T-helper 1 cell treated with Interleukin-12 subunit alpha and Interleukin-12 subunit beta and Interleukin-4 antibody, amounts not matched to agents 30 ng/mL and 1 ng/mL, for 36 hours (primary cell): ENCODE measurements around the gene VAV3. TPM values are rescaled to one million over a fixed set of nuclear protein-coding genes. Genes with fewer than 3 reads are reported as not detected.

ENCODE experiments used
- intact Hi-C: fragments of 100-400 bp; cut with micrococcal nuclease; formaldehyde crosslinking; loops from one replicate; pipeline ENCODE4 v1.15.1; 2024
- total RNA-seq: library from RNA; stranded (reverse); gene quantifications from 2 replicates; pipeline ENCODE4 v1.2.3, GENCODE V29; 2022

The VAV3 gene
- total RNA-seq, 1 donor from 2014 or later = 2.0 TPM

- intact Hi-C loops = no loop called here
Measured at GRCh38 chr1:107691540-107691939, 273.4 kb downstream of the VAV3 start.

- intact Hi-C loops = no loop called here
Measured at GRCh38 chr1:107690491-107690890, 274.5 kb downstream of the VAV3 start.

DNA sequence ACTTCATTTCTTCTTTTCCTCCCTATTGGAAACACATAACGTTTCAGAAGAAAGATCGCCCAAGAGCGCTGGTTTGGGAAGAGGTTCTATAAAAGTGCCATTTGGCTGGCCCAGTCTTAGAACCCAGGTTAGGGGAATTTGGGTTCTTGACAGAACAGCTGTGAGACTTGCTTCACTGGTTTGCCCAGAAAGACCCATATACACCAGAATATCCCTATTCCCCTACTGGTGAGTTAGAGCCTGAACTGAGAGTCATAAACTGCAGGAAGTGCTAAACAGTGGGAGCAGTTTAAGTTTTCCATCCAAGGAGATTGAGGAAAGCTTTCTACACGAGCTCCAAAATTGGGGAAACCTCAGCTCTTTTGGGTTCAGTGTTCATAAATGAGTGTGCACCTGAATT is 275.2 kb downstream of the VAV3 start:
- intact Hi-C loops = no loop called here

DNA sequence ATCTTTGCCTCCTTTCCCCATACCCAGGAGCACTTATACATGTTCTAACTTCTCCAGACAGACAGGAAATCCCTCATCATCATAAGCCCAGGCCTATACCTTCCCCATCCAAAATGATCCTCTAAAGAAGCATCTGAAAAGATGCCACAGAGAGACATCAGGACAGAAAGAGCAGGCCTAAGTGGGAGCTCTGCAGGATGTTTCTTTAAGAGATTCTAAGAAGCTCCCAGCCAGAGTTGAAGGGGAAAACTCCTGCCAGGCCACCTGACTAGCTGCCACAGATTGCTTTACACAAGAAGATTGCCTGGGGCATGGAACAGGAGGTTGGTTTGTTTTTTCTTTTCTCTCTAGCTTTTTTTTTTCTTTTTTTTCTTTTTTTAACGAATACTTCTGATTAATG is 275.8 kb downstream of the VAV3 start:
- intact Hi-C loops = no loop called here

DNA sequence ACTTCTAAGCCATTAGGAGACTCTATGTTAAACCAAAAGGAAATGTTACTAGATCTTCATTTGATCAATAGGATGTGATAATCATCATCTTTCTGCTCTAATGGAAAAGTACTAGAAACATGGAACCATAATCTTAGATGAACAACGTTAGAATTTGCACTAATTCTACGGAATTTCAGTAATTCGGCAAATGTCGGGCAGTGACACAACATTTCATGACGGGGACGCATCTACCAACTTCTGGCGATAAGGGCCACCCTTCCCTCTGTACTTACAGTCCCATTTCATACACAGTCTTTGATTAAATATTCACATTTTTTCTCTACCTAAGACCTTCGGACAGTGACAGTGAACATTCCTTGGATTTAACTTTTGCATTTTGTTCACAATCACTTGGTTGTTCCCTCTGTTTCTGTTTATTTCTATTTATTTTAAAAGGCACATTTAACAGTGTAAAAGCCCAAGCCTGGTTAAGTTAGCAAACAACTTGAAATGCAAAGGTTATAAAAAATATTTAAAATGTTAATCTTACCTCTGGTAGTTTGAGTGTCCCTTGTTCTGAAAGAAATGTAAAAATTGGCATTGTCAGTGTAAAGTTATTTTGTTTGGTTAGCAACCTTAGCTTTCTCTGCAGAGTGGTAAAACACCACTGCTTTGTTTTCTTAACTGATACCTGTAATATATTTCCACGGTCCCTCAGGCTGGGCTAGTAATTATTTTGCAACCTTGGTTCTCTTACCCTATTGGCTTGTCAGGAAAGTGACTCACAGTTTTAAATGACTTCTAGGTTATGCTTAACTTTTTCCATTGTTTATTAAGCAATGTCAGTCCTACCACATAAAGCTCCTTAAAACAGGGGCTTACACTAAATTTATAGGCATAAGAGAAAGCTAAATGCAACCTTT is 276.9 kb downstream of the VAV3 start:
- intact Hi-C loops = no loop called here

DNA sequence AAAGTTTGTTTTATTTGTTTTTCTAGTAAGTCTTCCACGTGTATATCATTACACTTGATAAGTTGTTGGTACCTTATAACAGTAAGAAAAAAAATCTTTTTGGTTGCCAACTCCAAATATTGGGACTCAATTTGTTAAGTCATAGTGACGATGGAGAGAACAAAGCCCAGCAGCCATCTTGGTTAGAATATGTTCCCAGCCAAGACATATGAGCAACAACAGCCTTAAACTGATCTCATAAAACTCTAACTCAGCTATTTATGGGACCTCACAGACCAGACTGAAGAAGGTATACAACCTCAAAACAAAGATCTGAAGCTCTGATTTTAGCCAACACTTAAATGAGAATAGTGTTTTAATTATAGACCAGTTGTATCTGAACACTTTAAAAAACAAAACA is 281.3 kb downstream of the VAV3 start:
- intact Hi-C loops = no loop called here

GRCh38 chr1:107683191-107683657 is 281.8 kb downstream of the VAV3 start:
- intact Hi-C loops = no loop called here

GRCh38 chr1:107682467-107682866 is 282.5 kb downstream of the VAV3 start:
- intact Hi-C loops = no loop called here

DNA sequence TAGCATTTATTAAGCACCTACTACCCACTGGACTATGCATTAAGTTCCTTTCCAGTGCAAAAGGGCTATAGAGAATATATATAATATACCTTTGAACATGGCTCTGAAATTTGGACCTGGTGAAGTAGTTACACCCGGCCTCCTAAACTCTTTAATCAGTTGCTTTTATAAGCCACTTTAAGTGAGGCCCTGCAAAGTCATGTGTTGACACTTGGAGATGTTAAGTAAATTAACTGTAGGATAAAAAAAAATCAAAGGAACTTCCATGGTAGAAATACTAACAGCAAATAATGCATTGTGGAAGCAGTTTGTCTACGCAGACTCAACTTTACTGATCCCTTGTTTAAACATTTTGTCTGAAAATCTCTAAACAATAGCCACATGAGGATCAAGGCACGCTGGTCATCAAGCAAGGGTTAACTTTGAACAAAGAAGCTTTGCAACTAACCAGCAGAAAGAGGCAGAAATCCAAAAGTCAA is 283.9 kb downstream of the VAV3 start:
- intact Hi-C loops = no loop called here

- intact Hi-C loops = no loop called here
Measured at GRCh38 chr1:107680579-107680985, 284.4 kb downstream of the VAV3 start.

DNA sequence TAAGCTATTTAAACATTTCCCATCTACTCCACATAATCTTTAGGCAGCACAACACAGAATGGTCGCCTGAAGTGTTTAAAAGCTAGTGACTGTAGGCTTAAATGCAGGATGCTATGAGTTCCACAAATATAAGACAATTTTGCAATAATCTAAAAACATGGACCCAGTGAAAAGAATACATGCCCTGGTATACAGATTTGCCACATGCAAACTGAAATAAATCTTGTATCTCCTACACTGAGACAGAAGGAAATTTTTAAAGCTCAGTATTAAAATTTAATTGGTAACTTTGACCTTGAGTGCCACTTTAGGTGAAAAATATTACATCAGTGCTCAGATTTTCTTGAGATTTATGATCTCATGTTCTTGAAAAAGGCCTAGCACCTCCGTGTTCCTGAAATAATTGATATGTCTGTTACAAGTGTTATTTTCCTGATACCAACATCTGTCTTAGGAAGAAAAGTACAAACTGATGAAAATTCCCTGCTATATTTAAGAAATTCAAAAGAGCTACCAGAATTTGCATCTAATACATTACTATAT is 285.5 kb downstream of the VAV3 start:
- intact Hi-C loops = no loop called here

- intact Hi-C loops = no loop called here
Measured at GRCh38 chr1:107678993-107679392, 286.0 kb downstream of the VAV3 start.

- intact Hi-C loops = no loop called here
Measured at GRCh38 chr1:107677697-107678096, 287.3 kb downstream of the VAV3 start.

DNA sequence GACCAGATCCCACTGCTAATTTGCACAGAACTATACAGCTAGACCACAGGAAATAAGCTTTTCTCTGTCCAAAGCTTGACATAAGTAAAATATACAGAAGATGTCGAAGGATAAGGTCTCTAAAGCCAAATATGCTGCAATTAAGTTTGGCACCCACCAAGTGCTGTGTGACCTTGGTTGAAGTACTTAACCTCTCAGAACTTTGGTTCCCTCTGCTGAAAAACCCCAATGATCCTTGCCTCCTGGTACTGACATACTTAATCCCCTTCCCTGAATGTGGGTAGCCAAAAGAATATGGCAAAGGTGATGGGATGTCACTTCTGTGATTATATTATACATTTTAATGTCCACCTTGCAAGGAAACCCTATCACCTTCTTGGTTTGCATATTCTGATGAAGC is 290.5 kb downstream of the VAV3 start:
- intact Hi-C loops = no loop called here

DNA sequence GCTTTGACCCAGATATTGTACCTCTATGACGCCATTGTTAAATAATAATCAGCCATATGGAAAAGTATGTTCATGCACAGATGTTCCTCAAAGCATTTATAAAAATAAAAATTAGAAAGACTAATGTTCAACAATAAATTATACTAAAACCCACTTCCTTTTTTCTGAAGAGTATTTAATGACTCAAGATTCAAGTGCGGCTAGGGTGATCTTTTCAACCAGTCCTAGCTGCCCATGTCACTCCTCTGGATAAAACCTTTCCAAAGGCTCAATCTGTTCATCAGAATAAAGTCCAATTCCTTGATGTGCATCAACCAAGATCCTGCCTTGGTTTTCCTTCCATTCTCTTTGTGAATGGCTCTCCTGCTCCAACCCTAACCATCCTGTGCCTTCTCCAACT is 292.0 kb downstream of the VAV3 start:
- intact Hi-C loops = no loop called here

DNA sequence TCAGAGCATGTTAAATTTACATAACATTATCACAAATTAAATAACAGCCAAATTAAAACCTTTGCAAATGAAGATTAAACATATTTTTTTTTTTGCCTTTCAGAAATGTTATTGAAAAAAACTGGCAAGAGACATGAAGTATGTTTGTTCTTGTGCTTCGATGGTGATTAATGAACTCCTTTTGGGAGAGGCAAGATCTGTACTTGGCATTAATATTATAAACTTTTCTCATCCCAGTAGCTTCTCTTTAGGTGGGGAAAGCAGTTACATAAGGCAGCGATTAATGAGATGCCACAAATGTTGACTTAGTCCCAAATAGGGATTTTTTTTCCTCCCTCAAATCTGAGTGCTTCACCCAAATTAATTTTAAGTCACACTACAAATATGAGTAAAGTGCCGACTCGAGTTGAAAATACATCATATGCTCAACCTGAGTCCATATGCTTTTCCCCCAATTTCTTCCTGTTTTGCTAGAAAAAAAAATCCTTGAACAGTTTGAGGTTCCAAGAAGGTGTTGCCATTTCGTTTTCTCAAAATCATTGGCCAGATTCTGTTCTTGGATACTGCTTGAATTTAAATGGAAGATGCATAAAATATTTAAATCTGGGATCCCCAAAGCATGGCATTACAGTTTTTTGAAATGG is 294.5 kb downstream of the VAV3 start:
- intact Hi-C loops = no loop called here

DNA sequence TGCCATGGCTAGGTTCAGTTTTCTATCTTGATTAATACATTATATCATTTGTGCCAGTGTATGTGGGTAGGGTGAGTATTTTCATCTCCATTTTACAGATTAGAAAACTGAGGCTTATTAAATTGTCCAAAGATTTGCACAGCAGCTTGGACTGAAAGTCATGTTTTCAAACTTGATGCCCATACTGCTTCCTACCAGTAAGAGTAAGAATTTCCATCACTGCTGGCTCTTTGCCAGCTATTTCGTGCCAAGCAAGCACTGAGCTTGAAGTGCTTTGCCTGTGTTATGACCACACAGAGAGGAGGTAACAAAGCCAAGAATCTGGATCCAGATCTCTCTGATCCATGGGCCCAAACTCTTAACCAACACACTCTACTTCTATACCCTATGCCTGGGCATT is 295.0 kb downstream of the VAV3 start:
- intact Hi-C loops = no loop called here

- intact Hi-C loops = no loop called here
Measured at GRCh38 chr1:107668762-107669161, 296.2 kb downstream of the VAV3 start.

DNA sequence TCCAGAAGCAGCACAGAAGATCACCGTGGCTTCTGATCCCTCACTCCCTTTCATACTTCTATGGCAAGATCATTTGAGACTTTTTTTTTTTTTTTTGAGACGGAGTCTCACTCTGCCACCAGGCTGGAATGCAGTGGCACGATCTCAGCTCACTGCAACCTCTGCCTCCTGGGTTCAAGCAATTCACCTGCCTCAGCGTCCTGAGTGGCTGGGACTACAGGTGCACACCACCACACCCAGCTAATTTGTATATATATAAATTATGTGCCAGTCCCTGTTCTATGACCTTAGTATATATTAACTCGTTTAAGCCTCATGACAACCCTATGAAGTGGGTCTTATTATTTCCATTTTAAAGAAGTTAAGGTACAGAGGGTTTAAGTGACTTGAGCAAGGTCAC is 298.5 kb downstream of the VAV3 start:
- intact Hi-C loops = no loop called here

GRCh38 chr1:107664982-107665925 is 299.7 kb downstream of the VAV3 start:
- intact Hi-C loops = no loop called here

DNA sequence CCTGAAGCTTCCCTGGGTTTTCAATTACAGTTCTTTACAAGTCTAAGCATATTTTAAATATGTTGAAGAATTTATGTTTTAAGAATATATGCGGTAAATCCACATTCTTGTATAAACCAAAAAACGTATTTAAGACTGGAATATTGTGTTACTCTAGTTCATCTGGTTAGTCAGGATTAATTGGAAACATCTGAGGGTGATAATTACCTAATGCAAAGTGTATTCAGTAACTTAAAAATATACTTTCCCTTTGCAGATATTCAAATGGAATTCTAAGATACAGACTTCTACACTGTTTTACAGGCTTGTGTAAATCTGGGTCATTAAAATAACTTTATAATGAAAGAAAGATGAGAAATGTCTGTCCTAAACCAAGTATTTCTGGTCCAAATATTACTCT is 302.0 kb downstream of the VAV3 start:
- intact Hi-C loops = no loop called here
